DOHH2 (cell line): ENCODE measurements around the gene ZNF792.

Experiments
- EZH2phosphoT487 ChIP-seq: fragments of 200-600 bp; sonication (generic); IDR thresholded peaks from 2 replicates; pipeline ENCODE4 v1.6.1; 2017; ENCODE audit warnings: borderline replicate concordance, mild to moderate bottlenecking, antibody characterized with exemption, low read length, moderate library complexity, mixed read lengths
- TF ChIP-seq, protein P1 (sequence below): fragments of 200-600 bp; sonication (generic); IDR thresholded peaks from one replicate; pipeline ENCODE4 v1.5.1; 2014; ENCODE audit warnings: antibody characterized with exemption, mild to moderate bottlenecking, low read depth, low read length; ENCODE audit not compliant: poor library complexity, severe bottlenecking

DNA sequence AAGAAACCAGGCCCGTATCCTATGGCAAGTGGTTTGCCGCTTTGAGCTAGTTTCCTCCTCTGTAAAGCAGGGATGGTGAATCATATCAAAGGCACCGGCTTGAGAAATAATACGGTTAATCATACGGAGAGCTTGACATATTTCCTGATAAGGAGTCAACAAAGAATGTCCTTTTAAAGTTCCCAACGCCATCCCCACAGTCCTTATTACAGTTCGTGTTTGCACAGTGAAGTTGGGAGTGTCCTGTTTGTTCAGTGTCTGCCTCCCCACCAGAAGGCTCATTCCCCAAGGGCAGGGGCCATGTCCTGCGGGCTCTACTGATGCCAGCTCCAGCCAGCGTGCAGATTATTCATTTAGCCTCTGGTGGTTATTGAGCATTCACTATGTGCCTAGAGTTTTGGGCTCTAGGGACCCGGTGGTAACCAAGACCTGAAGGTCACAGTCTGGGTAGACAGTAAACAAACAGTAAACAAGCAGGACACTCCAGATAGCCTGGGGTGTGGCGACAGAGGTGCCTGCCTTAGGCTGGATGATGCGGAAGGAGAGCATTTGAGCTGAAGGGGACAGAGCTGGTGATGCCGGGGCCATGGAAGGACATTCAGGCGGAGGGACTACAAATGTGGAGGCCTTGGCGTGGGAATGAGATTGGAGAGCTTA is 42.4 kb upstream of the ZNF792 start:
- TF ChIP-seq, protein P1, sequence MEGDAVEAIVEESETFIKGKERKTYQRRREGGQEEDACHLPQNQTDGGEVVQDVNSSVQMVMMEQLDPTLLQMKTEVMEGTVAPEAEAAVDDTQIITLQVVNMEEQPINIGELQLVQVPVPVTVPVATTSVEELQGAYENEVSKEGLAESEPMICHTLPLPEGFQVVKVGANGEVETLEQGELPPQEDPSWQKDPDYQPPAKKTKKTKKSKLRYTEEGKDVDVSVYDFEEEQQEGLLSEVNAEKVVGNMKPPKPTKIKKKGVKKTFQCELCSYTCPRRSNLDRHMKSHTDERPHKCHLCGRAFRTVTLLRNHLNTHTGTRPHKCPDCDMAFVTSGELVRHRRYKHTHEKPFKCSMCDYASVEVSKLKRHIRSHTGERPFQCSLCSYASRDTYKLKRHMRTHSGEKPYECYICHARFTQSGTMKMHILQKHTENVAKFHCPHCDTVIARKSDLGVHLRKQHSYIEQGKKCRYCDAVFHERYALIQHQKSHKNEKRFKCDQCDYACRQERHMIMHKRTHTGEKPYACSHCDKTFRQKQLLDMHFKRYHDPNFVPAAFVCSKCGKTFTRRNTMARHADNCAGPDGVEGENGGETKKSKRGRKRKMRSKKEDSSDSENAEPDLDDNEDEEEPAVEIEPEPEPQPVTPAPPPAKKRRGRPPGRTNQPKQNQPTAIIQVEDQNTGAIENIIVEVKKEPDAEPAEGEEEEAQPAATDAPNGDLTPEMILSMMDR = no peak
- no peak for TF ChIP-seq EZH2phosphoT487
